IPS DF 4.7 (cell line): ENCODE results near the gene PTPRT.

Experiments
- DNase-seq: peaks from one replicate; pipeline ENCODE4 v3.0.0-alpha.2; 2013; ENCODE audit warnings: low spot score; ENCODE audit errors: extremely low read depth

Gene PTPRT

DNA sequence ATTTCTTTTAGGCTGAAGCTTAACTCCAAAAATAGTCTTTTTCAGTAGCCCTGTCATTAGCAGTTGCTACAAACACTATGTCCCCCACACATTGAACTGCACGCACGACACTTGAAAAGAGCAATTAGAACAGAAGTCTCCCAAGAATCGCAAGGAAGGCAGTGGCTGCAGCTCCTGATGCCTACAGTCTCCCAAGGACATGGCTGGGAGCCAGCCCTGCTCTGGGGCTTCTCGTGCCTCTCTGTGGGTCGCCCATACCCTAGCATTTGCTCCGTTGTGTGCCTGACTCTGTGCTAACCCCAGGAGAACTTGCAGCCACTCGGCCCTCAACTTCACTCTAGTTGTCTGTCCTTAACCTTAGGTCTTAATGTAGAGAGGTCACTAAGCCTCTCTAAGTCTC is 454.2 kb downstream of the PTPRT start:
- DNase-seq = no peak

DNA sequence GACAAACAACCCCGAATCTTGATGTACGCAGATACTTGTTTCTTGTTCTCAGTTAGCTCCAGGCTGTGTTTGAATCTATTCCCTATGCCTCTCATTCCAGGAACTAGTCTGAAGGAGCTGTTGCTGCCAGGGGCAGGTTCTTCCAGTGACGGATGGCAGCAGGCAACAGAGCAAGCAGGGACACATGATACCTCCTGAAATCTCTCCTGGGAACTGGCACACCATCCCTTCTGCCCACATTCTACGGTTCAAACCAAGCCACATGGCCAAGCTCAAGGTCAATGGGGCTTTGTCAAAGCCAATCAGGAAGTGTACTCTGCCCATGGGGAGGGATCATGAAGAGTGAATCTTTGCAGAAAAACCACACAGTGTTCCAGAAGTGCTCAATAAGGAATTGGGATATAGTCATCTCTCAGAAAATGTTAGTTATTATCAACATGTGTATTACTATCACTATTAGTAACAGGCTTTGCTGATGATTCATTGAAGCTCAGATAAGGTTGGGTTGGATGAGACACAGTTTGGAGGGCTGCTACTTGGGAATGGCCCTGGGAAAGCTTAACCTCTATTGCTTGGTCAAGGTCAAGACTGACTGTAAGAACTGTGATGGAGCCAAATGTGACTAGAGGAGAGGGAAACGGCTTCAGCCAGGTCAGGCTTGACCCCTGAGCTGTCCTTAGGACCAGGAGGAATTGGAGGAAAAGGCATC is 454.9 kb downstream of the PTPRT start:
- DNase-seq = no peak

- no peak for DNase-seq
These were observed 467.8 kb downstream of the PTPRT start for GRCh38 chr20:42721923-42722322.

GRCh38 chr20:42714298-42715141 is 475.2 kb downstream of the PTPRT start:
- no peak for DNase-seq

DNA sequence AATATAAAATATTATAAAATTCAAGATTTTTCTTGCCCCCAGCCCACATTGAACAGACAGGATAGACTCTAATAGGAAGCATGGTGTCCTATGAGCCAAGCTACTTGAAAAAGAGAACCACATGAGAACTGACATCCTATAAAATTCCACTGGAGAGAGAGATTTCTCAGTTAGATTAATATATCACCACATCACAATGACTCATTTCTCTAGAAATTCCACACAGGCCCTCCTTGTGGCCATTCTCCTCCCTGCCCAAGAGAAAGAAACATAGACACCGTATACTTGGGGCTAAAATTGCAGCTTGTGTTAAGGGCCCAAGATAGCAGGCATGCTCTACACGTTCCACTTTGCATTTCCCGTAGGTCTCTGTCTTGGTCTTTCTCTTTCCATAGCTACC is 481.4 kb downstream of the PTPRT start:
- no peak for DNase-seq

DNA sequence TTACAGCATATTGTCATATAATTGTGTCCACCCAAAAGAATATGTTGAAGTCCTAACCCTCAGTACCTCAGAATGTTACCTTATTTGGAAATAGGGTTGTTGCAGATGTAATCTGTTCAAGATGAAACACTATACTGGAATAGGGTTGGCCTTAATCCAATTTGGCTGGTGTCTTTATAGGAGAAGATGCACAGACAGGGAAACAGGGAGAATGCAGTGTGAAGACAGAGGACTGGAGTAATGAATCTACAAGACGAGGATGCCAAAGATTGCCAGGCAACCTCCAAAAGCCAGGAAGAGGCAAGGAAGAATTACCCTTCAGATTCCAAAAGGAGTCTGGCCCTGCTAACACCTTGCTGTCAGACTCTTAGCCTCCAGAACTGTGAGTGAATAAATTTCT is 482.9 kb downstream of the PTPRT start:
- no peak for DNase-seq

- no peak for DNase-seq
These were observed 484.2 kb downstream of the PTPRT start for GRCh38 chr20:42705550-42705949.

- DNase-seq = no peak
These were observed 486.0 kb downstream of the PTPRT start for GRCh38 chr20:42703744-42704143.

GRCh38 chr20:42701948-42702347 is 487.8 kb downstream of the PTPRT start:
- no peak for DNase-seq

DNA sequence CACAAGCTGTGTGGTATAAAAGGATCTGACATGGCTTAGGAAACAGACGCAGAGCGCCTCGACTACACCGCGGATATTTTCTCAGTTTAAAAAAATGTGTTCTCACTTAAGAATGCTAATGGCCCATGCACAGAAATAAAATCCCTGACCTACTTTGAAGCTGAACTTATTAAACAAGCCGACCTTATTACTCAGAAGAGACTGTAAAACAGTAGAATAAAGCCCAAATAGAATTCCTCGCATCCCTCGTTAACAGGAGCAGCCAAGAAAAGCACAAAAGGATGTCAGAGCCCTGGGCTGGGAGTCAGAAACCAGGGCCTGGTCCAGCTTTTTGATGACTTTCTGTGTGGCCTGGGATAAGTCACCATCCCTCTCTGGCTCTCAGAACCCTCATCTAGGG is 489.3 kb downstream of the PTPRT start:
- DNase-seq = no peak

DNA sequence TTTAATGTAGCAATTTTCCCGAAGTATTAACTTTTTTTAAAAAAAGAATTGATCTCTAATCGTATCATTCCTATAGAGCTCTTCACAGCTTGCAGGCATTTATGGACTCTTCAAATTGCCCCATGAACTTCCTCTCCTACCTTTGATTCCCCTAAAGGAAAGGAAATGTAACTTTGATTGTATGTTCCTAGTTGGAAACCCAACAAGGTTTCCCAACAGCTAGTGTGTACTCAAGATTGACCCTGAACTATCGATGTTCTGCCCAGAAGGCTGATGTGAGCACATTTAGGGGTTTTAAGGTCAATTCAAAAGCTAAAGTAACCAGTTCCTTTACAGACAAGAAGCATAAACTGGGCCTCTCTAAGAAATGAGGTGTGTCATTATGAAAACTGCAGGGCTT is 491.7 kb downstream of the PTPRT start:
- no peak for DNase-seq

- no peak for DNase-seq
These were observed 498.8 kb downstream of the PTPRT start for GRCh38 chr20:42690842-42691437.

GRCh38 chr20:42688576-42688975 is 501.1 kb downstream of the PTPRT start:
- DNase-seq = no peak

DNA sequence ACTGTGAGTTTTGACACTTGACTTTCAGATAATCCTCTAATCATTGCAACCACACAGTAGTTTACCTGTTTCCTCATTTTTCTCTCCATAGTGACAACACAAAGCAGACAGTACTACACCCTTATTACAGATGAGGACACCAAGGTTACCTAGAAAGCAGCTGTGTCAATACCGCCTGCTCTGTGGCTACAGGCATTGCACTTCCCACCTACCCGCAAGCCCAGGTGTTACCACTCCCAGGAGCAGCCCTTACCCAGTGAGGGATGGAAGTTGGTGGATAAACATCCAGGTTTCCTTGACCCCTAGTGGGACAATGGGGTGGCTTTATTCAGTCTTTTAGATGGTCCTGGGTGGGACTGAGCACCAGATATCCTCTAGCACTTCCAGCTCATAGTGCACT is 503.6 kb downstream of the PTPRT start:
- DNase-seq = no peak

DNA sequence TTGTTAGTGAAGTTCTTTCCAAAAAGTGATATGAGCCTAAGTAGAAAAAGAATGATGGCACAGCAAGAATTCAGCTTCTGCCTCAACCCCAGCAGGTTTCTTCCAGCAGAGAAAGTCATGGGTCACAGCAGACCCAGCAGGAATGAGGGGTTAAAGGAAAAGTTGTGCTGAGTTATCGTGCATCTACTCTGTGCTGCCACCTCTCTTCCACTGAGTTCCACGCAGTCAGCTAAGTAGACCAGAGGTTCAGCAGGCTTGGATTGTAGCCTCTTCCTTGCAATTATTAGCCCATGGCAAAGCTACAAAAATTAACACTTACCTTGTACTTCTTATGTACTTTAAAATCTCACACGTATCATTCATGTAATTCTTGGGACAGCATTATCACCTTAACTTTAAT is 510.8 kb downstream of the PTPRT start:
- DNase-seq = no peak

- no peak for DNase-seq
These were observed 533.6 kb downstream of the PTPRT start for GRCh38 chr20:42656130-42656529.

- DNase-seq = no peak
These were observed 537.4 kb downstream of the PTPRT start for GRCh38 chr20:42652266-42652665.

DNA sequence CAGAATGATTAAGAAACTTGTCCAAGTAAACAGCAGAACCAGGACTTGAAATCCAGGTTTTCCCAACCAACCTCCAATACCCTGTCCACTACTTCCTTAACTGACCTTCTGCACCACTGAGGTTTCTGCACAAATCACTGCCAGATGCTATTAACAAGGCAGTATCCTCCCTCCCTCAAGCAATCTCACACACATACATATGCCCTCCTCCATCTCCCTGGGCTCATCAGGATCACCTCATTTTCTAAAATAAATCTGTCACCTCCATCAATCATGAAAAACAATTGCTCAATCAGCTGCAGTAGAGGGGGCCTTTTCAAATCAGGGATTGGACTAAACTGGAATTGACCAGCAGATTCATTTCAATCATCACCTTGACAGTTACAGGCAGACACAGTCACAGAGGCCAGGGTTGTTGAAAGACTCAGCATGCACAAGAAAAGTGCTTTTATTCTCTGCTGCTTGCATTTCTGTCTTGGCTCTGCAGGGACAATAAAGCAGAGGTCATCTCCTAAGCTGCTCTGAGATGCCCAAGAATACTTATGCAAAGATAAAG is 539.4 kb downstream of the PTPRT start:
- DNase-seq = no peak

- DNase-seq = no peak
These were observed 540.0 kb downstream of the PTPRT start for GRCh38 chr20:42649748-42650147.

GRCh38 chr20:42646250-42646649 is 543.5 kb downstream of the PTPRT start:
- no peak for DNase-seq

DNA sequence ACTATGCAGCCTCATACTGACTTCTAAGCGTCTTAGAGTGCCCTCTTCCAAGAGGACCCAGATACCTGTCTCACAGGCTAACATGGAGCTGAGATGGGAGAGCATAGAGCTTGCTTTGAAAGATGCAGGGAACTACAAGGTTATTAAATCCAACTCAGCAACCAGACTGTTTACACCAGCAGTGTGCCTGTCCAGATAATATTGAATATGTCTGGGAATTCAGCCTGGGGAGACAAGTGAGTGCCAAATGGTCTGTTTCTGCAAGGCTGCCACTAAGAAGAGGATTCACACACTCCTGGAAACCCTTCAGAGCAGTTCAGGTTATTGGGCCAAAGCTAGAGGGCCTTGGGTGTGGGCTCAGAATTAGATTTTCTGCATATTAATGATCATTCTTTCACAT is 547.8 kb downstream of the PTPRT start:
- DNase-seq = no peak

DNA sequence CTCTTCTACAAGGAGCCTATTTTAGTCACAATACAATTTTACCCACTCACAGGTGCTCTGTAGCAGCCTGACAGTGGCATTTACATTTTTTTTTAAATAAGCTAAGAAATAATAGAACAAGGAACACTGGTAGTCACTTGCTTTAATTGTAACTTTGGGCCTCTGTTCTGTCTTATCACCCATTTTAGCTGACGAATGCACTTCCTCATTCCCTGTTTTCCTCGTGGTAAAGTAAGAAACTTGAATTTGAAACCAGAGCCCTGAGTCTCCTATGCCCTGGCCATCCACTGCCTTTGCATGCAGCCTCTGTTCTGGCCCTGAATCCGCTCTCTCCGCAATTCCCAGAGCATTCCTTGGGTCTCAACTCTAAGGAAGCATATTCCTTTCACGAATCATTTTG is 550.6 kb downstream of the PTPRT start:
- DNase-seq = no peak
